GM18519 (cell line): ENCODE data around the gene MRPL45.
"Not testable (repeated sequence)": the region's sequence is repeated elsewhere in the genome, so short reads cannot be mapped to it uniquely, and the experiment has no call there.

Source experiments
- ATAC-seq: cut with Tn5 transposase; IDR thresholded peaks from one replicate; pipeline ENCODE4 v1.9.1; 2021; ENCODE audit warnings: mild to moderate bottlenecking, moderate library complexity; ENCODE audit not compliant: unreplicated experiment, low FRiP score

MRPL45 gene

GRCh38 chr17:38296834-38297517 lies at the start of gene MRPL45:
TSS of gene MRPL45 (plus strand) at chr17:38297168. CDS start at chr17:38297184, 16 bp downstream.
- ATAC-seq, result peak; percentile 76

GRCh38 chr17:38253191-38253590 lies 43.8 kb upstream of the MRPL45 start:
- not testable (repeated sequence) for ATAC-seq

- ATAC-seq, result not testable (repeated sequence)
These were observed 42.6 kb upstream of the MRPL45 start for GRCh38 chr17:38254357-38254756.

DNA sequence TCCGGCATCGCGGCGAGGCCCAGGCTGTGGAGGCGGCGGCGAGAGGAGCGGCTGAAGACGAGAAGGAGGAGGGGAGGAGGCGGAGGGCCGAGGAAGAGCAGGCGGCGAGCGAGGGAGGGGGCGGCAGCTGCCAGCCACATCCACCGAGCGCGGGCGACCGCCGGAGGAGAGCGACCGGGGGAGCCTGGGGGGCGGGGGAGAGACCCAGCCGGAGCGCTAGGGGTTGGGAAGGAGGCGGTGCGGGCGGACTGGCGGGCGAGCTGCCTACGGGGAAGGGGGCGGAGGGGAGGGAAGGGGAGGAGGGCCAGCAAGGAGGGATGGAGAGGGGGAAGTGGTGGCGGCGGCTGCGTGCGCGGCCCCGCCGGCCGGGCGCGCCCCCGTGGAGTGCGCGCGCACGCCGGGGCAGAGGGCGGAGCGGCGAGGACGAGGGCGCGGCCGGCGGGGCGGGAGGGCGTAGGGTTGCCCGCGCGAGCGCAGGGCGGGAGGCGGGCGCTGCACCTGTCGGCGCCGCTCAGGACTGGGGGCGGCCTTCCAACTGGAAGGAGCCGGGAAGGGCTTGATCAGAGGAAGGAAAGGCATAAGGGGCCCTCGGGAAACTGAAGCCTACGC lies 39.9 kb upstream of the MRPL45 start:
- ATAC-seq, result peak; percentile 66

DNA sequence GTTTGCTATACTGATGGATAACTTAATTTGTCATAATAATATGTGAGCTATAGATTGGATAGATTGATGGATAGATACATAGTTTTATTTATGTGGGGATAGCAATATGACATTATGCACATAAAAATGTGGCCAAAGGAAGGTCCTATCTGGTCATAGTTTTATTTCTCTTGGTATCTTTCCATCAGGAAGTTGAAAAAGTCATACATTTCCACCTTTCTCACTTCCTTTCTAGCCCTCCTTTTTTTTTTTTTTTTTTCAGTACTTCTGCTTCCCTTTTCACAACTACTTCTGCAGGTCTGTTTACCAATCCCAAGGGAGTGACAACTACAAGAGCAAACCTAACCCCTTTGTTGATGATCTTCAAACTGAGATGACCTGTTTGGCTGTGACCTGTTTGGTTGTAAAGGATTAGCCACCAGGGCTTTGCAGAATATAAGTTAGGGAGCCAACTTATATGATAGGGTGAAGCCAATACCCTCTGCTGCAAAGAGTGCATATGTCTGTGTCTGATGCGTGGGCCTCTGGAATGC lies 30.9 kb upstream of the MRPL45 start:
- not testable (repeated sequence) for ATAC-seq

DNA sequence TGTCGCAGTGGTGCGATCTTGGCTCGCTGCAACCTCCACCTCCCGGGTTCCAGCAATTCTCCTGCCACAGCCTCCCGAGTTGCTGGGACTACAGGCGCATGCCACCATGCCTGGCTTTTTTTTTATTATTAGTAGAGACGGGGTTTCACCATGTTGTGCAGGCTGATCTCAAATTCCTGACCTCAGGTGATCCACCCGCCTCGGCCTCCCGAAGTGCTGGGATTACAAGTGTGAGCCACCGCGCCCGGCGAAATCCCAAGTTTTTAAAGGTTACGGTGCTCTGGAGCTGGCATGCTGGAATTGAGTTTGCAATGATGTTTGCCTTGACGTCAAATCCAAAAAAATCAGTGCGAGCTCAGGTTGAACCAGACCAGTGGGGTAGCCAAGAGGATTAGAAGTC lies 30.4 kb upstream of the MRPL45 start:
- ATAC-seq, result not testable (repeated sequence)

DNA sequence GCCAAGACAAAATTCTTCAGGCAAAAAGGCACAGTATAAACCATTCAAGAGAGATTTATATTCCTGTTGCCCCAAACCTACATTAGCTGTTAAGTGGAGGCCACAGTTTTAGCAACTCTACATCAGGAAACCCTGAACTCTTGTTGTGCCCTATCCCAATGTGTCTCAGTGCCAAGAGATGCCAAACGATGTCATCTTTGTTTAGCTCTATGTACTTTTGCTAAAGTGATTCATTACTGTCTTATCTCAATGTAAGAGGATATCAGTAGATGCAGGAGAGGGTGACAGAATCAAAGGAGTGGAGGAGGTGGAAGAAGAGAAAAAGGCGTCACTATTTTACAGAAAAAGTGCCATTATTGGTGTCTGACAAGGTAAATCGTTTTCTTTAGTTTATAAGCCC lies 28.8 kb upstream of the MRPL45 start:
- not testable (repeated sequence) for ATAC-seq

DNA sequence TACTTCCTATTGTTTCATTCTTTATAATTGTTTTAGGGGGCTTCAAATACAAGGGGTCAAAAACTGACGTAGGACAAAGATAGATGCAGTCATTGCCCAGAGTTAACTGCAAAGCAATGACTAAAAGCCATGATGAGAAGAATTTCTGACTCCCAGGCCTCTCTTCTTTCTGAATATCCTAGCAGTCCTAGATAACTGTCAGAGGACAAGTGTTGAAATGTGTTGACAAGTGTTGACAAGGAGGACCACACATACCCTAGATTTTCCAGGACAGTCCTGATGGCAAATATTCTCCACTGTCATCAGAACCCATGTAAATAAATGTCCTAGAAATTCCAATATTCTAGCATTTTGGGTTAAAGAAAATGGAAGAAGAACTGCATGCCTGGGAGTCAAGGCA lies 27.9 kb upstream of the MRPL45 start:
- ATAC-seq, result not testable (repeated sequence)

DNA sequence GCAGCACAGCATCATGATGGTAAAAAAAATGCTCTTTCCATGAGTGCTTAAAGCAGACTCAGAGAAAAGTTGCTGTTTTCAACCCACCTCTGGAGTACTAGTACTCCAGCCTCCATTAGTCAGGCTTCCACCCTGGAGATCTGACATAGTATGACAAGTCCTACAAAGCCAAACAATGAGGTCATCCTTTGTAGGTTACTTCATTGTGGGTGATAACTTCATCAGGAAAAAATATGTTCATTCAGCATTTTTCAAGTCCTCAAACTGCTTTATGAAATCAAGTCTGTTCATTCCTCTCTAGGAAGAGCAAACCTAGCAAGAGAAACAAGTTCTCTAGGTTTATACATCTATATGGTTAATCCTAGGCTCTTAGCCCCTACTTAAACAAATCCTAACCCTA lies 27.4 kb upstream of the MRPL45 start:
- not testable (repeated sequence) for ATAC-seq

DNA sequence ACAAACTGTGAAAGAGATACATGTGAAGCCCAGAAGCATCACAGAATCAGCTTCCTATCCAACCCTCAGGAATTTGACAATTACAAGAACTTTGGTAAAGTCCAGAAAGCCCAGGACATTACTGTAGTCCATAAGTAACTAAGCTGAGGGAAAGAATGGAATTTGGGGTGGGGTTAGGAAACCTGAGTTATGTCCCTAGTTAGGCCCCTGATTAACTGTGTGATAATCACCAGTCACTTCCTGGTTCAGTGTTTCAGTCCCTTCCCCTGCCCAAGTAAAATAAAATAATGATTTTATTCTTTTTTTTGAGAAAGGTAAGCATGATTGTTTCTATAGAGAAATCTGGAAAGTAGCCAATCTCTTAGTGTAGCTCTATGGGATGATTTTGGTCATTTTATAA lies 11.0 kb upstream of the MRPL45 start:
- not testable (repeated sequence) for ATAC-seq

- not testable (repeated sequence) for ATAC-seq
These were observed 10.4 kb upstream of the MRPL45 start for GRCh38 chr17:38286501-38287091.

GRCh38 chr17:38288217-38288827 lies 8.6 kb upstream of the MRPL45 start:
- ATAC-seq, result not testable (repeated sequence)

GRCh38 chr17:38289760-38290159 lies 7.2 kb upstream of the MRPL45 start:
- ATAC-seq, result not testable (repeated sequence)

GRCh38 chr17:38295602-38296365 lies 1.2 kb upstream of the MRPL45 start:
- ATAC-seq, result not testable (repeated sequence)

DNA sequence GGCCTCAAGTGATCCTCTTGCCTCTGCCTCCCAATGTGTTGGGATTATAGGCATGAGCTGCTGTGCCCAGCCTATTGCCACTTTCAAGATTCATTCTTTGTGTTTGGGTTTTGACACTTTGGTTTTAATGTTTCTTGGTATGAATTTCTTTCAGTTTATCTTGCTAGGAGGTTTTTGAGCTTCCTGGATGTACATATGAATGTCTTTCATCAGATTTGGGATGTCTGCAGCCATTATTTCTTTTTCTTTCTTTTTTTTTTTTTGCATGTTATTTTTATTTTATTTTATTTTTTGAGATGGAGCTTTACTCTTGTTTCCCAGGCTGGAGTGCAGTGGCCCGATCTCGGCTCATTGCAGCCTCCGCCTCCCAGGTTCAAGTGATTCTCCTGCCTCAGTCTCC lies 18.5 kb downstream of the MRPL45 start:
- ATAC-seq, result no peak

DNA sequence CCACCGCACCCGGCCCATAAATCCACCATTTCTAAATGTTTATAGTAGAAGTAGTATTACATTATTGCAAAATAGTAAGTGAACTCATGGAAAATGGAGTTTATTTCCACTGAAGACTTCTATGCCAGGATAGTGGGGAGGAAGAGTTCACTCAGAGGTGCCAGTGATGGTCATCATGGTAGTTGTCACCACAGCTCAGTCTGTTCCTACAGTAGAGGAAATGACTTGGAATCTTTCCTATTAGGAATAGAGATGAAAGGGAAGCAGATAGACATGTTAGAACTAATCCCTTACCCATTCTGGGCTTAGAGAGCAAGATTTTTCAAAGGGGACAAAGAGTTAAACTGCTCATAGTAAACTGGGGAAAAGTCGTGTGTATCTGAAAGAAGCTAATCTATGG lies 20.1 kb downstream of the MRPL45 start:
- ATAC-seq, result no peak

DNA sequence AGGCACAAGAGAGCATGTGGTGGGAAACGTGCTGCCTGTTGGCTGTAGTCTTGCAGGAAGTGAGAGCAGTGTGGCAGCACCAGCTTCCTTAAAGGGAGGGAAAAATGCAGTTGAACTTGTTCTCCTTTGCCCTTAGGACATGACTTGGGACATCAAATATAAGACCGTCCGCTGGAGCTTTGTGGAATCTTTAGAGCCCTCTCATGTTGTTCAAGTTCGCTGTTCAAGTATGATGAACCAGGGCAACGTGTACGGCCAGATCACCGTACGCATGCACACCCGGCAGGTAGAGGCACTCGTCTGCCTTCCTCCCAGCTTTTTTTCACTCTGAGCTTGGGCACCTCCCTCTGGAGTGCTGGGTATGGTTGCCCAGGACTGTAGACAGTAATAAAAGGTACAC lies 23.5 kb downstream of the MRPL45 start:
- ATAC-seq, result no peak

- no peak for ATAC-seq
These were observed 25.3 kb downstream of the MRPL45 start for GRCh38 chr17:38322156-38322779.

- no peak for ATAC-seq
These were observed 25.9 kb downstream of the MRPL45 start for GRCh38 chr17:38322897-38323296.

DNA sequence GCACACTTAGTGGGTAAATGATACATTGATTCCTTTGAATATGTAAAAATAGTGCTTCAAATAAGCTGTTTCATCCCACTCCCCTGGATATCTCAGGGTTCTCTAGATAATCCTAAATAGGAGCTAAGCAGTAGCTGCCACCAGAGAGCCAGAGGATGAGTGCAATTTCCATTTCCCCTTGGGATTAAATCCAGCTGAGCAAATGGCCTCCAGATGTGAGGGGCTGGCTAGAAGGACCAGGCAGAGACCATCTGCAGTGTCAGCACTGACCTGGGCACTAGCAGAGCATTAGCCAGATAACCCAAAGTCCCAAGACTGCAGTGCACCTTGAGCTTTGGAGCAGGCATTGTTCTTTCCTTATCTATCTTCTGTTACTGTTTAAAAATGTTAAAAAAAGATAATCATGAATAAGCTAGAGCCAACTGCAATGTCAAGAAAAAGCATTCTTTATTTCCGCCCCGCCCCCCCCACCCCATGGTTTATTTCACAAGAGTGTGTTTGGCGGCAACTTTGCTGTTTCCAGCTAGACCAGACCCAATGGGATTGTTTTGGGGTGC lies 27.3 kb downstream of the MRPL45 start:
- no peak for ATAC-seq
